ENCODE results near the gene CNOT2. TPM values are rescaled to one million over a fixed set of nuclear protein-coding genes. Genes with fewer than 3 reads are reported as not detected.
A peak's percentile ranks its signal among the peaks of the same experiment; 100 is the strongest.

The CNOT2 gene
- 10 to 100 TPM; 63.3 to 77.7 TPM for total RNA-seq

DNA sequence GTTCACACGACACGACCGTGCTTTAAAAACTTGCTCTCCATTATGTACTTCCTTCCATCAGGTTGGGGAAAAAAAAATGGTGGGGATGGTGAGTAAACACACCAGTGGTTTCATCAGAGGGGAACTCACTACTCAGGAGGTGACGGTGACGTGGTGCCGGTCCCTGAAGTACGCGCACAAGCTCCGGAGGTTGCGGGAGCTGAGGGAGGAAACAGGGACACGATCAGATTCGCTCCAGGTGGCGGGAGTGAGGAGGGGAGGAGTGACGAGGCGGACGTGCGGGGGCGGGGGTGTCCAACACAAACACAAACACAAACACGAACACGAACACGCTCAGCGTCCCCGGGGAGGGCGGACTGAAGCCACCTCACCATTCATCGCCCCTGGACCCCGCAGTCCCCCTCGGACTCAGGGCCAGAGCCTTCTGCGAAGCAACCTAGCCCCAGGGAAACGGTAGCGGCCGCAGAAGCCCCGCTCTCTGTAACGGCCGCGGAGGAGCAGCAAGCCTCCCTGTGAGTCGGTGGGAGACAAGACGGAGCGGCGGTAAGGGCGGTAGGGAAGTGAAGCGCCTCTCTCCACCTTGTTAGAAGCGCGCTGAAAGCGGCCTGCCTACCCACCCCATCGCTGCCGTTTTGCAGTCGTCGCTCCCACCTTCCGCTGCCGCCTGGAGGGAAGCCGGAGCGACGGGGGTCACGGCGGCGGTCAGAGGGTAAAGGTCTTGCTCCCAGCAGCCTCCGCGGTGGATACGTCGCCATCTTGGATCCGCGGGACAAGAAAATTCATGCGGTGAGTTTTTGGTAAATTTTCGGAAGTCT is at the start of gene CNOT2:
CNOT2 (plus strand) TSS at position 739 of the 815 bp plus-strand sequence. CDS start 34,794 bp downstream, outside the sequence.
- Mint-ChIP-seq H3K4me1 (peaks cover 57% of the 10 kb centered on the region), H3K27ac (peak within 1 kb of the TSS; percentile 100), H3K4me3 (peak within 1 kb of the TSS; percentile 94), H3K36me3 (ENCODE audit: low read depth) (peaks cover 48% of the 10 kb centered on the region), H3K9me3 (ENCODE audit: low read depth) (no peaks in the 10 kb centered on the region), H3K27me3 (no peaks in the 10 kb centered on the region)
- ChIA-PET POLR2A (no interaction called here), CTCF (interaction anchor here (0.5 to 0.6 kb wide), 2 partner anchors 26 to 1515 kb away, joined by 3 read pairs; no protein-coding TSS in a partner anchor)
- peak; percentile 83 for ATAC-seq
- intact Hi-C loops (cut with DNase I, micrococcal nuclease): loop anchor here (1.0 to 10.0 kb wide), 10 partner anchors 64 to 1599 kb away; partner anchors contain the start of genes CCT2 (in 2 of the 2), KCNMB4 (in 2 of the 2), ZFC3H1 (in 2 of the 2) and FRS2 (in 1 of the 2)
- peak; percentile 95 for DNase-seq

DNA sequence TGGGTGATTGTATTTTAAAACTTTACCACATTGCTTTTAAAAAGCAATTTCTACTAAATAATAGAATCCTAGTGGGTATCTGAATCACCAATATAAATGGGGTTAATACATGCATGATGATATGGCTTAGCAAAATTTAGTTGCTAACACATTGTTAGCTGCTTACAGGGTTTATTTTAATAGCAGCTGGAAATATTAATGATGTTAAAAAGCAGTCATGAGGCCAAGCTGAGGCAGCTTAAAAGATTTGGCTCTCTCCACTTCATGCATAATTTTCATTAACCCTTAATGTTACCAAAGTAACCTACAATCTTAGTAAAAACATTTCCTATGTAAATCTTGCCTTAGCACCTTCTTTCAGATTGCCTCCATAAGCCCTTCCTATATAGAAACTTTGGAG is 49.2 kb upstream of the CNOT2 start:
- Mint-ChIP-seq H3K27me3 (no peaks in the 10 kb centered on the region), H3K4me1 (no peaks in the 10 kb centered on the region), H3K36me3 (ENCODE audit: low read depth) (no peaks in the 10 kb centered on the region), H3K9me3 (ENCODE audit: low read depth) (no peaks in the 10 kb centered on the region), H3K27ac (no peak overlapping the region), H3K4me3 (no peak overlapping the region)
- POLR2A ChIA-PET: no interaction called here
- intact Hi-C loops (cut with DNase I, micrococcal nuclease): no loop called here
- CTCF ChIA-PET: no interaction called here
- ATAC-seq: no peak
- no peak for DNase-seq

- H3K27me3 Mint-ChIP-seq: no peaks in the 10 kb centered on the region
- no peaks in the 10 kb centered on the region for H3K4me1 Mint-ChIP-seq
- ATAC-seq (no peak), DNase-seq (no peak)
- no peak overlapping the region for H3K27ac Mint-ChIP-seq
- intact Hi-C loops (cut with DNase I, micrococcal nuclease): no loop called here
- no peak overlapping the region for H3K4me3 Mint-ChIP-seq
- ChIA-PET CTCF (interaction anchor here (0.6 kb wide), 1 partner anchor 195 kb away, joined by 3 read pairs; no protein-coding TSS in a partner anchor), POLR2A (no interaction called here)
- H3K9me3 Mint-ChIP-seq (ENCODE audit: low read depth): no peaks in the 10 kb centered on the region
- H3K36me3 Mint-ChIP-seq (ENCODE audit: low read depth): no peaks in the 10 kb centered on the region
Measured at GRCh38 chr12:70196811-70197281, 46.4 kb upstream of the CNOT2 start.

- Mint-ChIP-seq H3K27me3 (no peaks in the 10 kb centered on the region), H3K27ac (no peak overlapping the region), H3K9me3 (ENCODE audit: low read depth) (no peaks in the 10 kb centered on the region), H3K4me3 (no peak overlapping the region), H3K4me1 (no peaks in the 10 kb centered on the region), H3K36me3 (ENCODE audit: low read depth) (no peaks in the 10 kb centered on the region)
- ATAC-seq (no peak), DNase-seq (no peak)
- ChIA-PET POLR2A (no interaction called here), CTCF (no interaction called here)
- intact Hi-C loops (cut with DNase I, micrococcal nuclease): no loop called here
Measured at GRCh38 chr12:70197345-70197744, 45.9 kb upstream of the CNOT2 start.

DNA sequence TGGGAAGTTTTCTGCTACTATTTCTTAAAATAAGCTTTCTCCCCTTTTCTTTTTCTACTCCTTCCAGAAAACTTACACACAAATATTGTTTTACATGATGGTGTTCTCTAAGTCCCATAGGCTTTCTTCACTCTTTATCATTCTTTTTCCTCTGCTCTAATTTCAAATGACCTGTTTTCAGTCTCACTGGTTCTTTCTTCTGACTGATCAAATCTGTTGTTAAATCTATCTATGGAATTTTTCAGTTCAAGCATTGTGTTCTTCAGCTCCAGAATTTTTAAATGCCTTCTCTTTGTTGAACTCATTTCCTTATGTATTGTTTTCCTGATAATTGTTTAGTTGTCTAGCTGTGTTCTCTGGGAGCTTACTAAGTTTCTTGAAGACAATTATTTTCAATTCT is 29.5 kb upstream of the CNOT2 start:
- Mint-ChIP-seq H3K36me3 (ENCODE audit: low read depth) (peaks cover 15% of the 10 kb centered on the region), H3K27ac (no peak overlapping the region), H3K27me3 (no peaks in the 10 kb centered on the region), H3K4me3 (no peak overlapping the region), H3K9me3 (ENCODE audit: low read depth) (peaks cover 33% of the 10 kb centered on the region), H3K4me1 (peaks cover 2% of the 10 kb centered on the region)
- POLR2A ChIA-PET: no interaction called here
- intact Hi-C loops (cut with DNase I, micrococcal nuclease): no loop called here
- DNase-seq: no peak
- no peak for ATAC-seq
- CTCF ChIA-PET: no interaction called here

- H3K4me1 Mint-ChIP-seq: peaks cover 2% of the 10 kb centered on the region
- ChIA-PET CTCF (no interaction called here), POLR2A (no interaction called here)
- H3K4me3 Mint-ChIP-seq: no peak overlapping the region
- intact Hi-C loops (cut with DNase I, micrococcal nuclease): loop anchor here in 1 of 2 experiments (5.0 kb wide), 1 partner anchor 362 kb away; no protein-coding TSS in a partner anchor
- peaks cover 15% of the 10 kb centered on the region for H3K36me3 Mint-ChIP-seq (ENCODE audit: low read depth)
- DNase-seq (no peak), ATAC-seq (no peak)
- H3K9me3 Mint-ChIP-seq (ENCODE audit: low read depth): peaks cover 22% of the 10 kb centered on the region
- no peak overlapping the region for H3K27ac Mint-ChIP-seq
- H3K27me3 Mint-ChIP-seq: no peaks in the 10 kb centered on the region
Measured at GRCh38 chr12:70214972-70215617, 28.1 kb upstream of the CNOT2 start.

DNA sequence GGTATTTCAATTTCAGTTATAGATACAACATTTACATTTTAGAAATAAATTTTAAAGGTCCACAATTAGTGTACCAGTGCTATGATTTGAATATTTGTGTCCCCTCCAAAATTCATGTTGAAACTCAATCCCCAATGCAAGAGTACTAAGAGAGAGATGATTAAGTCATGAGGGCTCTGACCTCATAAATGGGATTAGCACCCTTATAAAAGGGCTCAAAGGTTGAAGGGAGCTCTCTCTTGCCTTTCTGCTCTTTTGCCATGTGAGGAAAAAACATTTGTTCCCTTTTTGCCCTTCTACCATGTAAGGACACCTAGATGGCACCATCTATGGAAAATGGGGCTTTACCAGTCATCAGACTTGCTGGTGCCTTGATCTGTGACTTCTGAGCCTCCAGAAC is 25.8 kb upstream of the CNOT2 start:
- Mint-ChIP-seq H3K9me3 (ENCODE audit: low read depth) (peaks cover 14% of the 10 kb centered on the region), H3K4me1 (peaks cover 2% of the 10 kb centered on the region), H3K36me3 (ENCODE audit: low read depth) (peaks cover 14% of the 10 kb centered on the region), H3K27ac (no peak overlapping the region), H3K4me3 (no peak overlapping the region), H3K27me3 (no peaks in the 10 kb centered on the region)
- CTCF ChIA-PET: no interaction called here
- intact Hi-C loops (cut with DNase I, micrococcal nuclease): loop anchor here in 1 of 2 experiments (5.0 kb wide), 1 partner anchor 360 kb away; no protein-coding TSS in a partner anchor
- ATAC-seq: no peak
- POLR2A ChIA-PET: no interaction called here
- no peak for DNase-seq

- Mint-ChIP-seq H3K4me1 (peaks cover 2% of the 10 kb centered on the region), H3K27ac (no peak overlapping the region), H3K27me3 (no peaks in the 10 kb centered on the region), H3K36me3 (ENCODE audit: low read depth) (no peaks in the 10 kb centered on the region), H3K4me3 (no peak overlapping the region), H3K9me3 (ENCODE audit: low read depth) (no peaks in the 10 kb centered on the region)
- intact Hi-C loops (cut with DNase I, micrococcal nuclease): no loop called here
- ChIA-PET CTCF (no interaction called here), POLR2A (no interaction called here)
- DNase-seq (no peak), ATAC-seq (no peak)
Measured at GRCh38 chr12:70221626-70222025, 21.6 kb upstream of the CNOT2 start.

- Mint-ChIP-seq H3K36me3 (ENCODE audit: low read depth) (no peaks in the 10 kb centered on the region), H3K4me1 (no peaks in the 10 kb centered on the region), H3K27ac (no peak overlapping the region), H3K9me3 (ENCODE audit: low read depth) (no peaks in the 10 kb centered on the region), H3K27me3 (no peaks in the 10 kb centered on the region), H3K4me3 (no peak overlapping the region)
- ChIA-PET POLR2A (no interaction called here), CTCF (no interaction called here)
- ATAC-seq: no peak
- intact Hi-C loops (cut with DNase I, micrococcal nuclease): no loop called here
- no peak for DNase-seq
Measured at GRCh38 chr12:70227911-70228310, 15.3 kb upstream of the CNOT2 start.

GRCh38 chr12:70230934-70231606 is 12.2 kb upstream of the CNOT2 start:
- H3K4me1 Mint-ChIP-seq: no peaks in the 10 kb centered on the region
- H3K9me3 Mint-ChIP-seq (ENCODE audit: low read depth): no peaks in the 10 kb centered on the region
- no peak overlapping the region for H3K4me3 Mint-ChIP-seq
- ChIA-PET POLR2A (no interaction called here), CTCF (no interaction called here)
- H3K36me3 Mint-ChIP-seq (ENCODE audit: low read depth): no peaks in the 10 kb centered on the region
- no peak for ATAC-seq
- no peak overlapping the region for H3K27ac Mint-ChIP-seq
- no peak for DNase-seq
- intact Hi-C loops (cut with DNase I, micrococcal nuclease): no loop called here
- no peaks in the 10 kb centered on the region for H3K27me3 Mint-ChIP-seq

- peaks cover 2% of the 10 kb centered on the region for H3K9me3 Mint-ChIP-seq (ENCODE audit: low read depth)
- H3K27ac Mint-ChIP-seq: no peak overlapping the region
- DNase-seq: no peak
- H3K4me3 Mint-ChIP-seq: no peak overlapping the region
- H3K4me1 Mint-ChIP-seq: peaks cover 18% of the 10 kb centered on the region
- peaks cover 36% of the 10 kb centered on the region for H3K36me3 Mint-ChIP-seq (ENCODE audit: low read depth)
- ATAC-seq: no peak
- ChIA-PET CTCF (no interaction called here), POLR2A (interaction anchor here (0.6 kb wide), 1 partner anchor 47 kb away, joined by 3 read pairs; no protein-coding TSS in a partner anchor)
- no peaks in the 10 kb centered on the region for H3K27me3 Mint-ChIP-seq
- intact Hi-C loops (cut with DNase I, micrococcal nuclease): no loop called here
Measured at GRCh38 chr12:70236990-70237389, 6.2 kb upstream of the CNOT2 start.
